ENCODE data around the gene TAS2R19.
"Not testable (repeated sequence)": the region's sequence is repeated elsewhere in the genome, so short reads cannot be mapped to it uniquely, and the experiment has no call there.

TAS2R19 gene, protein sequence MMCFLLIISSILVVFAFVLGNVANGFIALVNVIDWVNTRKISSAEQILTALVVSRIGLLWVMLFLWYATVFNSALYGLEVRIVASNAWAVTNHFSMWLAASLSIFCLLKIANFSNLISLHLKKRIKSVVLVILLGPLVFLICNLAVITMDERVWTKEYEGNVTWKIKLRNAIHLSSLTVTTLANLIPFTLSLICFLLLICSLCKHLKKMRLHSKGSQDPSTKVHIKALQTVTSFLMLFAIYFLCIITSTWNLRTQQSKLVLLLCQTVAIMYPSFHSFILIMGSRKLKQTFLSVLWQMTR

DNA sequence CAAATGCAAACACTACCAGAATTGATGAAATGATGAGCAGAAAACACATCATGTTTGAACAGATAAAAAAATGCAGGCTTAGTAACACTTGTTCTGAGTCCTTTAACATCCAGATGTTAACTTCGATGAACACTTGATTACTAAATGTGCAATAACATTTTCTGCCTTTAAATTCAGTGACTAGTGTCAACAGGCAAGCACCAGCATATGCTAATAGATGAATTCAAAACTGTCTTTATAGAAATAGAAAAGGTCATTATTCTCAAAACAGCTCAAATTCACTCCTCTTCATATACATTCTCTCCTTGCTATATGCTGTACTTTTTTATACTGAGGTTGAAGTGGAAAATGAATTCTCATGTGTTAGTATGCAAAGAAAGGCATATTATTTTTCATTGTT lies at the start of gene TAS2R19:
TSS of gene TAS2R19 (minus strand) at position 101 of the 400 bp plus-strand sequence. CDS start at position 52, 49 bp downstream.
- no peak for DNase-seq (ENCODE audit: low spot score)

DNA sequence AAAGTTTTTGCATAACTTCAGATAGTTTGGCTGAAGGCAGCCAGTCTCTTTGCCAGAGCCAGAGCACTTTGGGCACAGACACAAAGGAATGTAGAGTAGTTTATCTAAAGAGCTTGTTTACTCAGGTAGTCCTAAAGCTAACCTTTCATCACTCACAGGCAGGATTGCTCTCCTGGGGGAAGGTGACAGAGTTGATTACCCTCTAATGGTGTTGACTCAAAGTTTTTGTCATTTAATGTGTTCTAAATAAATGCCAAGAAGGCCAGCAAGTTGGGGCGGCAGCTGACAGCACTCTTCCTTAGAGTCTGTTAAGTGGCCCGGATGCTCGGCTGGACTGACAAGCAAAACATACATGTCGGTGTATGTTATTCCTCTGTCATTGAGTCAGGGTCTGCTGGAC lies 49.0 kb upstream of the TAS2R19 start:
- DNase-seq (ENCODE audit: low spot score), result no peak

DNA sequence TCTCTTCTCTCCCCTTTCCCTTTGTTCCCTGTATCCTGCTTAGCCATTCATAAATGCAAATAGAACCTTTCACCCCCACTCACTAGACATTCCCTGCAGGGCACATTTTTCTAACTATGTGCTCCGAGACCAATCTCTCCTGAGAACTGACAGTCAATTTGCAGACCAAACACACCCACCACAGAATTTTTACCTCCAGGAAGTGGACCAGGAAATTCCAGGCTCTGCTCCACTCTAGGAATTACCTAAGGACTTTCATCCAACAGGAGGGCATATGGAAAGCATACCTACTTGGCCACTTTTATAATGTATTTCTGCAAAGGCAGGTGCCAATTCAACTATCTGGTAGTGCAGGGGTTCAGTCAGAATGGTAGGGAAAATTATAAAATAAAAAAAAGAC lies 48.6 kb upstream of the TAS2R19 start:
- no peak for DNase-seq (ENCODE audit: low spot score)

DNA sequence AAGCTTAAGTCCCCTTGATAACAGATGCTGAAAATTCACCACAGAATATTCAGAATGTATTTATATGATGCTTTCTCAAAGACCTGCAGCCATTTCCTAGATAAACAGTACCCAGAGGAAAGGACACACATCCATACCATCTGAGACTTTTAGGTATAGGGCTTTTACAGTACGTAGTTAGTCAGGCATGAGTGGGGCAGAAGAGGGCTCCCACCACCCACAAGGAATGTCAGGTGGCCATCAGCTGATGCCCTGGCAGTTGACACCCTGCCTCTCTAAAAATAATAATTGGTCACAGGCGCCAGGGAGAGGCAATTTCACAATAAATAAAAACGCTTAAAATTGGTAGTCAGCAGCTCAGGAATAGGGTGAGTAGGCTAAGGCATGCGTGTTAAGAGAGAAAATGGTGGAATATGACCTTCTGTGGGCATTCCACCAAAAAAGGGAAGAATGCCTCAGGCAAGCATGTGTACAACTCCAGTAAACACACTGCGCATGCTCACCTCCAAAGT lies 47.5 kb upstream of the TAS2R19 start:
- DNase-seq (ENCODE audit: low spot score), result no peak

DNA sequence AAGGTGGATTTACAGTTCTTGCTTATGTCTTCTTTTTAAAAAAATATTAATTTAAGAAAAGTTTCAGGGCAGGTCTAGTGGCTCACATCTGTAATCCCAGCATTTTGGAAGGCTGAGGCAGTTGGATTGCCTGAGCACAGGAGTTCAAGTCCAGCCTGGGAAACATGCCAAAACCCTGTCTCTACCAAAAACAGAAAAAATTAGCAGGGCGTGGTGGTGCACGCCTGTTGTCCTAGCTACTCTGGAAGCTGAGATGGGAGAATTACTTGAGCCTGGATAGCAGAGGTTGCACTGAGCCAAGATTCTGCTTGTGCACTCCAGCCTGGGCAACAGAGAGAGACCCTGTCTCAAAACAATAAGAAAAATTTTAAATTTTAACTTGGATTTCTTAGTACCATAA lies 45.1 kb upstream of the TAS2R19 start:
- DNase-seq (ENCODE audit: low spot score), result no peak

DNA sequence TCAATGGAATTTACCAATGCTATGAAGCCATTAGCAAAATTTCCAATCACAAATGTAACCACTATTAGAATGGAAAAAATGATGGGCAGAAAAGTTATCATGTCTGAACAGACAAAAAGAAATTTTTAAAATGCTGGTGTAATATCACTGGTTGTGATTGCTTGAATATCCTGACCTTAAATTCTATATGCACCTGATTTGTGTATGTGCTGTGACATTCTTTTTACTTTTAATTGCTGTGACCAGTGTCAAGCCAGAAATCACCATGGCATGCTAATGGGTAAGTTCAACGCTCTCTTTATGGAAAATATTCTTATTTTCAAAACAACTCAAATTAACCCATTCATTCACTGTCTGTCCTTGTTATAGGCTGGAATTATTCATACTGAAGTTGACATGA lies 39.8 kb upstream of the TAS2R19 start, which contains the start of gene TAS2R46:
TSS of gene TAS2R46 (minus strand) at position 101 of the 400 bp plus-strand sequence. CDS start at position 101, 0 bp downstream.
- DNase-seq (ENCODE audit: low spot score), result not testable (repeated sequence)

DNA sequence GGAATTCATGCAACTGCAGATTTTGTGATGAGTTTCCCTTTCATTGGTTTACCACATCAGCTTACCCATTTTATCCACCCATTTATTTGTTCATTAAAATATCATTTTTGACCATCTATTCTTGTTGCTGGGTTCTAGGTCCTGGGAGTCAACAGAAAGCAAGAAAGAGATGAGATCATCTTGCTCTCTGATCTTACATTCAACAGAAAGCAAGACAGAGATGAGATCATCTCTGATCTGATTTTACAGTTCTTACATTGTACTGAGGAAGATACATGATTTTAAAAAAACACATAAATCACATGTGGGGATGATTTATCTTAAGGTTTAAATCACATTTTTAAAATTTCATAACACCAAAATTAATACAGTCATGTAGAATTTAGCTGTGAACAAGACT lies 37.4 kb upstream of the TAS2R19 start:
- no peak for DNase-seq (ENCODE audit: low spot score)

DNA sequence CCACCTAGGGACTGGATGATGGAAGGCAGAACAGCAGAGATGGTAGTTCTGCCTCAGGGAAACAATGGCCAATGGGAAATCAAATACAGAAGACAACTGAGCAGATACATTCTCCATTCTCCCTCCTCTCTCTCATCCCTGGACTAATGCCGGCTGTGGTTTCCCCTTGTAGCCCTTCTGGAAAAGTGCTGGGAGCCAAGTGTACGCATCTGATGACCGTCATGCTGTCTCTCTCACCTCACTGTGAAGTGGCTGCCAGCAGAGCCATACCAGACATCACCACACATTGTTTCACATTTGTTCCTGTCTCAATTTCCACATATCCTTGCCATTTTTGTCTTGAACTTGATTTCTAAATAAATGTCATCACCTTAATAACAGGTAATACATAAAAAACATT lies 36.6 kb upstream of the TAS2R19 start:
- no peak for DNase-seq (ENCODE audit: low spot score)

DNA sequence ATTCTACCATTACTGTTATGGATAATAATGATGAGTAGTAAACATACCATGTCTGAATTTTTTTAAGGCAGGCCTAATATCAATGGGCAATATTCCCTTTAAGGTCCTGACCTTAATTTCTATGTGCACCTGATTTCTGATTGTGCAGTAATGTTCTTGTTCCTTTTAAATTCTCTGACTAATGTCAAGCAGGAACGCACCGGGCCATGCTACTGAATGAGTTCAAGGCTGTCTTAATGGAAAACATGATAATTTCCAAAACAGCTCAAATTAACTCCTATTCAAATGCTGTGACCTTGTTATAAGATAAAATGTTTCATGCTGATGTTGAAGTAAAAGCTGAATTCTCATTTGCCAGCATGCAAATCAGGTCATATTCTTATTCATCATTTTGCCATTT lies 32.9 kb upstream of the TAS2R19 start:
- no peak for DNase-seq (ENCODE audit: low spot score)

DNA sequence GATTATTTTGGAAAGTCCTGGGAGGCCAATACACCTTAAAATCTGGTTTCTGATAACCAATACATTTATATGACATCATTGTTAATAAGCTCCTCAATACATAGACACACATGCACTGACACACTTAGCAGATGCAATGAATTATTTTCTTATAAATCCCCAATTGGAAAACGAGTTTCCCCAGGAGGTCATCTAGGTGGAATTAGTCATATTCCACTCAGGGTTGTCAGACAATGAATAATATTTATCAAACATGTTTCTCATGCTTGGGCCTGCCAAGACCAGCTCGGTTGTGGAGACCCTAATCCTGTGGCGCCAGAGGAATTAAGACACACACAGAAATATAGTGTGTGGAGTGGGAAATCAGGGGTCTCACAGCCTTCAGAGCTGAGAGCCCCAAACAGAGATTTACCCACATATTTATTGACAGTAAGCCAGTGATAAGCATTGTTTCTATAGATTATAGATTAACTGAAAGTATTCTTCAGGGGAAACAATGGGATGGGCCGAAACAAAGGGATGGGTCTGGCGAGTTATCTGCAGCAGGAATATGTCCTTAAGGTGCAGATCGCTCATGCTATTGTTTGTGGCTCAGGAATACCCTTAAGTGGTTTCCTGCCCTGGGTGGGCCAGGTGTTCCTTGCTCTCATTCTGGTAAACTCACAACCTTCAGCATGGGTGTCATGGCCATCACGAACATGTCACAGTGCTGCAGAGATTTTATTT lies 27.5 kb upstream of the TAS2R19 start:
- DNase-seq (ENCODE audit: low spot score), result not testable (repeated sequence)

DNA sequence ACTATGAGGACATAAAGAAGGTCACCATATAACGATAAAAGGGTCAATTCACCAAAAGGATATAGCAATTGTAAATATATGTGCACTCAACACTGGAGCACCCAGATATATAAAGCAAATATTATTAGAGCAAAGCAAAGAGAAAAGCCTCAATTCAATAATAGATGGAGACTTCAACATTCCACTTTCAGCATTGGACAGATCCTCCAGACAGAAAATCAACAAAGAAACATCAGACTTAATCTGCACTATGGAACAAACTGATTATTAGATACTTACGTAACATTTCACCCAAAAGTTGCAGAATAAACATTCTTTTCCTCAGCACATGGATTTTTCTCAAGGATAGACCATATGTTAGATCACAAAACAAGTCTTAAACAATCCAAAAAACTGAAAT lies 18.9 kb upstream of the TAS2R19 start:
- not testable (repeated sequence) for DNase-seq (ENCODE audit: low spot score)

DNA sequence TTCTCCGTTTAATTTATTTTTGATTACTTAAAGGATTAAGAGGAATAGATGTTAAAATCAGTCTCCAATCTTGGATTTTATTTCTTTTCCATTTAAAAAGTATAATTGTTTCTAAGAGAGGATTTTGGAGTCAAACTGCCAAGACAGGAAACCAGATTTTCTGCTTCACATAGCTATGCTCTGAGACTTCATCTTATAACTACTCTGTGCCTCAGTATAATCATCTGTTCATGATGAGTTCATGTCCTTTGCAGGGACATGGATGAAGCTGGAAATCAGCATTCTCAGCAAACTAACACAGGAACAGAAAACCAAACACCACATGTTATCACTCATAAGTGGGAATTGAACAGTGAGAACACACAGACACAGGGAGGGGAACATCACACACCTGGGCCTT lies 17.7 kb upstream of the TAS2R19 start:
- DNase-seq (ENCODE audit: low spot score), result no peak

DNA sequence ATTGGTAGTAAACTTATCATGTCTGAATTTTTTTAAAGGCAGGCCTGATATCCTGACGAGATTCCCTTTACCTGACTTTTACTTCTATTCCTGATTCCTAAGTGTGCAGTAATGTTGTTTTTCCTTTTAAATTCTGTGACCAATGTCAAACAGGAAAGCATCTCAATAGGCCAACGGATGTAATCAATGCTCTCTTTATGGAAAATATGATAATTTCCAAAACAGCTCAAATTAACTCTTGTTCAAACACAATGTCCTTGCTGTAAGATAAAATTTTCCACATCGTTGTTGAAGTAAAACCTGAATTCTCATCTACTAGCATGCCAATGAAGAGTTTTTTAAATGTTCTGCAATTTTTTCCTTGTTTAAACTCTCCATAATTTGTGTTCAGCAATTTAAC lies 16.8 kb upstream of the TAS2R19 start:
- no peak for DNase-seq (ENCODE audit: low spot score)

DNA sequence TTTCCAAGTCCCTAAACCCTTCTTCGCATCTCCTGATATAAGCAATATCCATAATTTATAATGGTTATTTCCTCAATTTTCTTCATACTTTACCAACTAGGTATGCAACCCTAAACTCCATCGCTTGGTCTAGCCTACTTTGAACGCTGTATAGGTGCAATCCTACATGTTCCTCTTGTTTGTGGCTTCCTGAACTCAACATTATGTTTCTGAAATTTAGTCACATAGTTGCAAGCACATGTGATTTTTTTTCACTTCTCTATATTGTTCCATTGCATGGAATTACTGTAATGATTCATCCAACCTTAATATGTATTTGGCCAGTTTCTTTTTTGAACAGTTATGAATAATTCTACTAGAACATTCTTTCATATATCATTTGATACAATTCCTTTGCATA lies 11.5 kb upstream of the TAS2R19 start:
- not testable (repeated sequence) for DNase-seq (ENCODE audit: low spot score)

DNA sequence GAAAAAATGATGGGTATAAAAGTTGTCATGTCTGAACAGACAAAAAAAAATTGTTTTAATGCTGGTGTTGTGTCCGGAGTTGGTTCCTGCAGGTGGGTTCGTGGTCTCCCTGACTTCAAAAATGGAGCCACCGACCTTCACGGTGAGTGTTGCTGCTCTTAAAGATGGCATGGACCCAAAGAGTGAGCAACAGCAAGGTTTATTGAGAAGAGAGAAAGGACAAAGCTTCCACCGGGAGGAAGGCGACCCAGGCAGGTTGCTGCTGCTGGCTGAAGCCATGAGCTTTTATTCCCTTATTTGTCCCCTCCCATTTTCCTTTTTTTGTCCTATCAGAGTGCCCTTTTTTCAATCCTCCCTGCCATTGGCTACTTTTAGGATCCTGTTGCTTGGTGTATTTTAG lies 8.9 kb upstream of the TAS2R19 start, which contains the start of gene TAS2R31:
TSS of gene TAS2R31 (minus strand) at position 101 of the 400 bp plus-strand sequence. CDS start at position 29, 72 bp downstream.
- DNase-seq (ENCODE audit: low spot score), result no peak

DNA sequence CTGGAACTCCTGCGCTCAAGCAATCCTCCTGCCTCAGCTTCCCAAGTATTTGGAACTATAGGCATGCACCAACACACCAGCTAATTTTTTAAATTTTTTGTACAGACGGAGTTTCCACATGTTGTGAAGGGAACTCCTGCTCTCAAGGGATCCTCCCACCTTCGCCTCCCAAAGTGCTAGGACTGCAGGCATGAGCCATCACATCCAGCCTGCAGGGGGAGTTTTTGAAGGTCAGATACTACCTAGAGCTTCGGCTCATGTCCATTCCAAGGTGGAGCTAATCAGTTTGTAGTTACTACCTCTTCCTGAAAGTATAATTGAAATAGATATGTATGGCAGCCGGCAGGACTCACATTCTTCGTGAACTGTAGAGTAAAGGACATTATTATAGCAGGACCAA lies 3.7 kb upstream of the TAS2R19 start:
- DNase-seq (ENCODE audit: low spot score), result no peak

DNA sequence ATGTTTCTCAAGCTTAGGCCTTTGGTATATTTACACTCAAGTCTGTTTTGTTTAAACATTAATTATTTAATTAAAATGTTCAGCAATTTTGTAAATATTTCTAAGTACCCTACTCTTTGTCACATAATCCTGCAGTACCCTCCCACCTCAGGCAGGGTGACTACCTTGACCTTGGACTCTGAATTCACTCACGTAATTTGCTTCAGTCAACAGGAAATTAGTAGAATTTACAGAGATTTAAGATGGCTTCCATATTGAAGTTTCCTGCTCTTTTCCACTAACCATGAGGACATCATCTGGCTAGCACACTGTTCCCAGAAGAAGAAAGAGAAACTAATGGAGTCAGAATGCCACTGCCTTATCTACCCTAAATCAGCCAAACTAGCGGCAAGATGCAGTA lies 967 bp upstream of the TAS2R19 start:
- no peak for DNase-seq (ENCODE audit: low spot score)

DNA sequence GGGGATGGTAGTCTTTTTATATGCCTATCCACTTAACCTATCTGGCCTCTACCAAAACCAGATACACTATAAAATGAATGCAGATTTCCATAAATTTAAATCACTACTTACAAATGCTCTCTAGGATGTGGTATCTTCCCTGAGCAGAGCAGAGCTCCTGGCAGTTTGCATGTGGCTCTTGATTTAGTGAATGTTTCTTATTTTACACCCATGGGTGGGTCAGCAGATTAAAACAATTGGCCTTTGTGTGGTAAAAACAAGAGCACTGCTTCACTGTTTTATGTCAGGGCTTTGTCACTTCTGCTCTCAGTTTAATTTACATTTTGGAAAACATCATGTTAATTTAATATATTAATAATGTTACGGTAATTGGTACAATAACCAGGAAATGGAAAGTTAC lies 5.5 kb downstream of the TAS2R19 start:
- no peak for DNase-seq (ENCODE audit: low spot score)

DNA sequence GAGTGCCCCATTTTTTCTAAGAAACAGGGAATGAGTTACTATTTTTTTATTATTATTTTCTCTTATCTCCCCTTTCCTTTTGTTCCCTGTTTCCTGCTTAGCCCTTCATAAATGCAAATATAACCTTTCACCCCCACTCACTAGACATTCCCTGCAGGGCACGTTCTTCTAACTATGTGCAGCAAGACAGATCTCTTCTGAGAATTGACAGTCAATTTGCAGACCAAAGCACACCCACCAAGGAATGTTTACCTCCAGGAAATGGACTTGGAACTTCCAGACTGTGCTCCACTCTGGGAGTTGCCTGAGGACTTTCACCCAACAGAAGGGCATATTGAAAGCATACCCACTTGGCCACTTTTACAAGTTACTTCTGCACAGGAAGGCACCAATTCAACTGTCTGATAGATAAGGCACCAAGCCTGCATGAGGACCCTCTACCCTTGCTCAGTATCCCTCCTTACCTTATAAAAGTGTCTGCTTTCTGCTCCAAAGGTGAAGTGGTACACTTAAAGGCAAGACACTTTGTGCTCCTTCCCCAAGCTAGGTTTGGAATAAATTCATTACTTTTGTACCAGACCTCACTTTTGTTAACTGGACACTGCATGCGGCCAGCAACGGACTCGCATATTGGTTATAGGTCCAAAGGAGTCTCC lies 6.5 kb downstream of the TAS2R19 start:
- no peak for DNase-seq (ENCODE audit: low spot score)

DNA sequence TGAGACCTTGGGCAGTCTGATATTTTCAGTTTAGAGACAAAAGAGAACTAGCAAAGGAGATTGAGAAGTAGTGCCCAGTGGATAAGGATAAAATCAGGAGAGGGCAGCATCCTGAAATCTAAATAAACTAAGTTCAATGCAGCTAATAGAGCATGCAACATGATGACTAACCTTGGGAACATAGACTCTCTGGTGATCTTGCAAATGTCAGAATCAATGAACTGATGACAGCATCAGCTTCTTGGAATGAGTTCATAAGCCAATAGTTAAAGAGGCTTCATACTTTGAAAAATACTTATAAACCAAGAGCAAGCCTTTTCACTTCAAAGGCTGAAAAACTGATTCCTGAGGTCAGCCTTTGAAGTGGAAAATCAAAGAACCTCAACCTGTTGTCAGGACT lies 8.2 kb downstream of the TAS2R19 start:
- DNase-seq (ENCODE audit: low spot score), result no peak

DNA sequence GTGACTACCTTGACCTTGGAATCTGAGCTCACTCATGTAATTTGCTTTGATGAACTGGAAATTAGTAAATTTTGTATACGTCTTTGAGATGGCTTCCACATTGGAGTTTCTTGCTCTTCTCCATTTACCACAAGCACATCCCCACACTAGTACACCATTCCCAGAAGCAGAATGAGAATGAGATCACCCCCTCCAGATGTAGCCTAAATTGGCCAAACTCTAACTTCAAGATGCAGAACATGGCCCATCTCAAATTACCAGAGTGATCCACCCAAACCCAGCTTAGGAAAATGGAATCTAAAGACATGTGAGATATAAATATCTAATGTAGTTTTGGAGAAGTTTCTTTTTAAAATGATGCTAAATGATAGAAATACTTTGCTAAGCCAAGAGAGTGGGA lies 14.8 kb downstream of the TAS2R19 start:
- DNase-seq (ENCODE audit: low spot score), result no peak

DNA sequence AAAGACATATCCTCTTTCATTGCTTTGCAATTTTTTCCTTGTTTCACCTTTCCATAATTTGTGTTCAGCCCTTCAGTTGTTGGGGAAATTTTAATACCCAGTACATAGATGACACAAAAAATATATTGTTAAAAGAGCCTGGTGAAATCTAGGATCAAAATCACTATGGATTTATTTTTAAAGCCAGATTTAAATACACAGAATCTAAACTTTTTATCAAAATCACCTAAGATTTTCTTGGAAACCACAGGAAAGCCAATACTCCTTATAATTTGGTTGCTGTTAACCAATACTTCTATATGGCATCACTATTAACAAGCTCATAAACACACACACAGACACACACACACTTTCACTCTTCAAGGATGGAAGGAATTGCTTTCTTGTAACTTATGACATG lies 24.2 kb downstream of the TAS2R19 start, which contains the start of gene TAS2R20:
TSS of gene TAS2R20 (minus strand) at position 101 of the 400 bp plus-strand sequence. CDS start 429 bp downstream, outside the sequence.
- no peak for DNase-seq (ENCODE audit: low spot score)

DNA sequence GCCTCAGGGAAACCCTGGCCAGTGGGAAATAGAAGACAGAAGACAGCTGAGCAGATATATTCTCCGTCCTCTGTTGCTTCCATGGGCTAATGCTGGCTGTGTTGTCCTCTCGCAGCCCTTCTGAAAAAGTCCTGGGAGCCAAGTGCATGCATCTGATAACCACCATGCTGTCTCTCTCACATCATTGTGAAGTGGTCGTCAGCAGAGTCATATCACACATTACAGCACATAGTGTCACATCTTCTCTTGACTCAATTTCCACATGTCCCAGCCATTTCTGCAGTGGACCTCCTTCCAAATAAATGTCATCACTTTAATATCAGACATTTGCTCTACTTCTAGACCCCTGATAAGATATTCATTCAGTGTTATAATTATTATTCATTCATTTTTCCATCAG lies 28.1 kb downstream of the TAS2R19 start:
- no peak for DNase-seq (ENCODE audit: low spot score)
